K562 (cell line): ENCODE measurements around the gene PPOX. TPM values are rescaled to one million over a fixed set of nuclear protein-coding genes. Genes with fewer than 3 reads are reported as not detected.

Experiments
- E2F3 ChIP-seq: fragments of 250-450 bp; sonication (Bioruptor Pico); IDR thresholded peaks from 2 replicates; pipeline ENCODE4 v1.4.0; 2020; ENCODE audit warnings: mild to moderate bottlenecking
- EGR1 ChIP-seq: fragments of 450-650 bp; conservative IDR thresholded peaks from 2 replicates; pipeline ENCODE4 v1.6.1; 2017; ENCODE audit warnings: mild to moderate bottlenecking
- EP300 ChIP-seq: IDR thresholded peaks from 2 replicates; pipeline ENCODE4 v1.6.1; 2012; ENCODE audit warnings: low read length, improper control_type of control experiment
- KLF13 ChIP-seq: fragments of 450-650 bp; IDR thresholded peaks from 2 replicates; pipeline ENCODE4 v1.6.1; 2016; ENCODE audit warnings: missing genetic modification characterization, low read depth, mild to moderate bottlenecking, missing compliant biosample characterization, moderate library complexity, borderline replicate concordance
- LARP7 ChIP-seq: fragments of 450-650 bp; IDR thresholded peaks from 2 replicates; pipeline ENCODE4 v1.6.1; 2016
- SNRNP70 ChIP-seq: fragments of 200-400 bp; formaldehyde crosslinking; optimal IDR thresholded peaks from 2 replicates; pipeline ENCODE3; 2017; ENCODE audit warnings: low read depth, low read length
- polyA plus RNA-seq, 8 experiments: library from polyadenylated mRNA; depleted of rRNA in 4 of 8; stranded (reverse) in 5 of 8; unstranded in 3 of 8; fragments of >200 nt; fragmentation: Nextera tagmentation in 2 of 8; fragmentation: Illumina TruSeq in 1 of 8; extraction: Ambion mirVana in 2 of 8; extraction: Trizol in 1 of 8; gene quantifications; 2 replicates each; pipeline versions ENCODE4 v1.2.1 to v1.2.3, GENCODE V29; 2011 to 2014; ENCODE audit warnings: inconsistent platforms in 1 of 8, missing spikeins in 1 of 8
- total RNA-seq, 7 experiments: library from RNA; depleted of rRNA in 6 of 7; stranded (reverse); fragments of >200 nt in 6 of 7; fragmentation: Illumina TruSeq in 2 of 7; extraction: Trizol in 2 of 7; gene quantifications; 2 replicates each; pipeline versions ENCODE4 v1.2.1 to v1.2.3, GENCODE V29; 2011 to 2021; ENCODE audit warnings: low replicate concordance in 1 of 7
- TF ChIP-seq, protein P1 (sequence below): fragments of 250-450 bp; sonication (Bioruptor Pico); IDR thresholded peaks from 2 replicates; pipeline ENCODE4 v1.9.0; 2021; ENCODE audit warnings: mild to moderate bottlenecking, inconsistent platforms
- TF ChIP-seq, protein P2 (sequence below): fragments of 450-650 bp; IDR thresholded peaks from 2 replicates; pipeline ENCODE4 v1.6.1; 2017; ENCODE audit warnings: antibody characterized with exemption, mild to moderate bottlenecking
- TF ChIP-seq, protein P3 (sequence below): fragments of 200-800 bp; sonication (Bioruptor generic); IDR thresholded peaks from 2 replicates; pipeline ENCODE4 v1.6.1; 2017; ENCODE audit warnings: missing genetic modification characterization, missing compliant biosample characterization
- TF ChIP-seq, protein P4 (sequence below): fragments of 450-650 bp; formaldehyde crosslinking; IDR thresholded peaks from 2 replicates; pipeline ENCODE4 v1.4.0; 2022; ENCODE audit warnings: missing genetic modification characterization
- TF ChIP-seq, protein P5 (sequence below), 3 experiments: fragments of 200-800 bp in 1 of 3; fragments of 250-450 bp in 1 of 3; fragments of 450-650 bp in 1 of 3; sonication (Bioruptor Pico) in 1 of 3; sonication (Bioruptor generic) in 1 of 3; formaldehyde crosslinking in 1 of 3; IDR thresholded peaks; 2 replicates each; pipeline versions ENCODE4 v1.6.1 to v1.8.0; 2016 to 2022; ENCODE audit warnings: mild to moderate bottlenecking in 2 of 3, missing genetic modification characterization in 2 of 3, missing compliant biosample characterization in 1 of 3, moderate library complexity in 1 of 3

Gene PPOX
- total and polyA plus RNA-seq, 9 of the 15 experiments (the other 6 are each of a cell fraction or from before 2014, with no cell fraction given): 17.0 to 57.1 (median 38.9) TPM

DNA sequence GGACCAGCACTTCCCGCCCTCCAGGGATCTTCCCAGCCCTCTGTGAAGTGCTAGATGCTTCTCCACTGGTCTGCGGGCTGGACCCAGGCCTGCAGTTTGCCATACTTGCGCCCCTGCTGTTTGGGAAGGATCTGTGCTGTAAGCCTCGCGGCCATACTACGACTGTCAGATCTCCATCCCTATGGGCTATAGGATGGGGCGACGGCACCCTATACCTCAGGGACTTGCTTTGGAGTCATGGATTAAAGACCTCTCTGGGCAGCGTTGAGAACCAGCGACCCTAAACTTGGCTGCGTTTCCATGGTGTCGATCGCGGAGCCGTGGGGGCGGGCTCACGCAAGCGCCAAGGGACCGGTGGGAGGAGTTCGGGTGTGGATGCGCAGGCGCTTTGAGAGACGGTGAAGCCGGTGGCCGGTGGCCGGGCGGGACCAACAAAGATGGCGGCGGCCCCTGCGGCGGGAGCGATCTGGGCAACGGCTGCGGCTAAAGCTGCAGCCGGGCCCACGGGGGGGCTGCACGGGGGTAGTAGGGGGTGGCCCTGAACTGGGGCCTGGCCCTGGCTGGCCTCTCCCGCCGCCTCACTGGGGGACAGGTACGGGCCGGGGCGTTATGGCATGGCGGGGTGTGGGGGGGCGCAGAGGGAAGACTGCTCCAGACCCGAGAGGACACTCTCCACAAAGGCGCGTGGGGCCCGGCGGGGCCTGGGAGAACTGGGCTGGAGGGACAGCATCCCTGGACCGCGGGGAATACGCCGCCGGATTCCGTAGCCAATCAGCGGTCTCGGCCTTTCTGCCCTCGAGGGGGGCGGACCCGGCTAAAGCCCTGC is 6.9 kb upstream of the PPOX start, which contains the start of gene USP21 (continued):
- TF ChIP-seq, protein P1, sequence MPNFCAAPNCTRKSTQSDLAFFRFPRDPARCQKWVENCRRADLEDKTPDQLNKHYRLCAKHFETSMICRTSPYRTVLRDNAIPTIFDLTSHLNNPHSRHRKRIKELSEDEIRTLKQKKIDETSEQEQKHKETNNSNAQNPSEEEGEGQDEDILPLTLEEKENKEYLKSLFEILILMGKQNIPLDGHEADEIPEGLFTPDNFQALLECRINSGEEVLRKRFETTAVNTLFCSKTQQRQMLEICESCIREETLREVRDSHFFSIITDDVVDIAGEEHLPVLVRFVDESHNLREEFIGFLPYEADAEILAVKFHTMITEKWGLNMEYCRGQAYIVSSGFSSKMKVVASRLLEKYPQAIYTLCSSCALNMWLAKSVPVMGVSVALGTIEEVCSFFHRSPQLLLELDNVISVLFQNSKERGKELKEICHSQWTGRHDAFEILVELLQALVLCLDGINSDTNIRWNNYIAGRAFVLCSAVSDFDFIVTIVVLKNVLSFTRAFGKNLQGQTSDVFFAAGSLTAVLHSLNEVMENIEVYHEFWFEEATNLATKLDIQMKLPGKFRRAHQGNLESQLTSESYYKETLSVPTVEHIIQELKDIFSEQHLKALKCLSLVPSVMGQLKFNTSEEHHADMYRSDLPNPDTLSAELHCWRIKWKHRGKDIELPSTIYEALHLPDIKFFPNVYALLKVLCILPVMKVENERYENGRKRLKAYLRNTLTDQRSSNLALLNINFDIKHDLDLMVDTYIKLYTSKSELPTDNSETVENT (CRISPR knock-in tag): 0 out of 2 replicates have a peak, but pooled peaks have one; percentile 17
- 0 out of 2 replicates have a peak, but pooled peaks have one; percentile 5 for TF ChIP-seq E2F3 (CRISPR knock-in tag)
- TF ChIP-seq KLF13: no peak
- TF ChIP-seq SNRNP70: no peak
- TF ChIP-seq, protein P2, sequence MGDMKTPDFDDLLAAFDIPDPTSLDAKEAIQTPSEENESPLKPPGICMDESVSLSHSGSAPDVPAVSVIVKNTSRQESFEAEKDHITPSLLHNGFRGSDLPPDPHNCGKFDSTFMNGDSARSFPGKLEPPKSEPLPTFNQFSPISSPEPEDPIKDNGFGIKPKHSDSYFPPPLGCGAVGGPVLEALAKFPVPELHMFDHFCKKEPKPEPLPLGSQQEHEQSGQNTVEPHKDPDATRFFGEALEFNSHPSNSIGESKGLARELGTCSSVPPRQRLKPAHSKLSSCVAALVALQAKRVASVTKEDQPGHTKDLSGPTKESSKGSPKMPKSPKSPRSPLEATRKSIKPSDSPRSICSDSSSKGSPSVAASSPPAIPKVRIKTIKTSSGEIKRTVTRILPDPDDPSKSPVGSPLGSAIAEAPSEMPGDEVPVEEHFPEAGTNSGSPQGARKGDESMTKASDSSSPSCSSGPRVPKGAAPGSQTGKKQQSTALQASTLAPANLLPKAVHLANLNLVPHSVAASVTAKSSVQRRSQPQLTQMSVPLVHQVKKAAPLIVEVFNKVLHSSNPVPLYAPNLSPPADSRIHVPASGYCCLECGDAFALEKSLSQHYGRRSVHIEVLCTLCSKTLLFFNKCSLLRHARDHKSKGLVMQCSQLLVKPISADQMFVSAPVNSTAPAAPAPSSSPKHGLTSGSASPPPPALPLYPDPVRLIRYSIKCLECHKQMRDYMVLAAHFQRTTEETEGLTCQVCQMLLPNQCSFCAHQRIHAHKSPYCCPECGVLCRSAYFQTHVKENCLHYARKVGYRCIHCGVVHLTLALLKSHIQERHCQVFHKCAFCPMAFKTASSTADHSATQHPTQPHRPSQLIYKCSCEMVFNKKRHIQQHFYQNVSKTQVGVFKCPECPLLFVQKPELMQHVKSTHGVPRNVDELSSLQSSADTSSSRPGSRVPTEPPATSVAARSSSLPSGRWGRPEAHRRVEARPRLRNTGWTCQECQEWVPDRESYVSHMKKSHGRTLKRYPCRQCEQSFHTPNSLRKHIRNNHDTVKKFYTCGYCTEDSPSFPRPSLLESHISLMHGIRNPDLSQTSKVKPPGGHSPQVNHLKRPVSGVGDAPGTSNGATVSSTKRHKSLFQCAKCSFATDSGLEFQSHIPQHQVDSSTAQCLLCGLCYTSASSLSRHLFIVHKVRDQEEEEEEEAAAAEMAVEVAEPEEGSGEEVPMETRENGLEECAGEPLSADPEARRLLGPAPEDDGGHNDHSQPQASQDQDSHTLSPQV: 0 out of 2 replicates have a peak, but pooled peaks have one; percentile 61
- TF ChIP-seq EGR1: peak; percentile 76
- 0 out of 2 replicates have a peak, but pooled peaks have one; percentile 21 for TF ChIP-seq LARP7
- TF ChIP-seq, protein P3, sequence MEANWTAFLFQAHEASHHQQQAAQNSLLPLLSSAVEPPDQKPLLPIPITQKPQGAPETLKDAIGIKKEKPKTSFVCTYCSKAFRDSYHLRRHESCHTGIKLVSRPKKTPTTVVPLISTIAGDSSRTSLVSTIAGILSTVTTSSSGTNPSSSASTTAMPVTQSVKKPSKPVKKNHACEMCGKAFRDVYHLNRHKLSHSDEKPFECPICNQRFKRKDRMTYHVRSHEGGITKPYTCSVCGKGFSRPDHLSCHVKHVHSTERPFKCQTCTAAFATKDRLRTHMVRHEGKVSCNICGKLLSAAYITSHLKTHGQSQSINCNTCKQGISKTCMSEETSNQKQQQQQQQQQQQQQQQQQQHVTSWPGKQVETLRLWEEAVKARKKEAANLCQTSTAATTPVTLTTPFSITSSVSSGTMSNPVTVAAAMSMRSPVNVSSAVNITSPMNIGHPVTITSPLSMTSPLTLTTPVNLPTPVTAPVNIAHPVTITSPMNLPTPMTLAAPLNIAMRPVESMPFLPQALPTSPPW (CRISPR knock-in tag): peak; percentile 92
- TF ChIP-seq, protein P4, sequence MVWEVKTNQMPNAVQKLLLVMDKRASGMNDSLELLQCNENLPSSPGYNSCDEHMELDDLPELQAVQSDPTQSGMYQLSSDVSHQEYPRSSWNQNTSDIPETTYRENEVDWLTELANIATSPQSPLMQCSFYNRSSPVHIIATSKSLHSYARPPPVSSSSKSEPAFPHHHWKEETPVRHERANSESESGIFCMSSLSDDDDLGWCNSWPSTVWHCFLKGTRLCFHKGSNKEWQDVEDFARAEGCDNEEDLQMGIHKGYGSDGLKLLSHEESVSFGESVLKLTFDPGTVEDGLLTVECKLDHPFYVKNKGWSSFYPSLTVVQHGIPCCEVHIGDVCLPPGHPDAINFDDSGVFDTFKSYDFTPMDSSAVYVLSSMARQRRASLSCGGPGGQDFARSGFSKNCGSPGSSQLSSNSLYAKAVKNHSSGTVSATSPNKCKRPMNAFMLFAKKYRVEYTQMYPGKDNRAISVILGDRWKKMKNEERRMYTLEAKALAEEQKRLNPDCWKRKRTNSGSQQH (CRISPR knock-in tag): peak; percentile 54; the same call in 1 of the 2 replicates
- TF ChIP-seq, protein P5, sequence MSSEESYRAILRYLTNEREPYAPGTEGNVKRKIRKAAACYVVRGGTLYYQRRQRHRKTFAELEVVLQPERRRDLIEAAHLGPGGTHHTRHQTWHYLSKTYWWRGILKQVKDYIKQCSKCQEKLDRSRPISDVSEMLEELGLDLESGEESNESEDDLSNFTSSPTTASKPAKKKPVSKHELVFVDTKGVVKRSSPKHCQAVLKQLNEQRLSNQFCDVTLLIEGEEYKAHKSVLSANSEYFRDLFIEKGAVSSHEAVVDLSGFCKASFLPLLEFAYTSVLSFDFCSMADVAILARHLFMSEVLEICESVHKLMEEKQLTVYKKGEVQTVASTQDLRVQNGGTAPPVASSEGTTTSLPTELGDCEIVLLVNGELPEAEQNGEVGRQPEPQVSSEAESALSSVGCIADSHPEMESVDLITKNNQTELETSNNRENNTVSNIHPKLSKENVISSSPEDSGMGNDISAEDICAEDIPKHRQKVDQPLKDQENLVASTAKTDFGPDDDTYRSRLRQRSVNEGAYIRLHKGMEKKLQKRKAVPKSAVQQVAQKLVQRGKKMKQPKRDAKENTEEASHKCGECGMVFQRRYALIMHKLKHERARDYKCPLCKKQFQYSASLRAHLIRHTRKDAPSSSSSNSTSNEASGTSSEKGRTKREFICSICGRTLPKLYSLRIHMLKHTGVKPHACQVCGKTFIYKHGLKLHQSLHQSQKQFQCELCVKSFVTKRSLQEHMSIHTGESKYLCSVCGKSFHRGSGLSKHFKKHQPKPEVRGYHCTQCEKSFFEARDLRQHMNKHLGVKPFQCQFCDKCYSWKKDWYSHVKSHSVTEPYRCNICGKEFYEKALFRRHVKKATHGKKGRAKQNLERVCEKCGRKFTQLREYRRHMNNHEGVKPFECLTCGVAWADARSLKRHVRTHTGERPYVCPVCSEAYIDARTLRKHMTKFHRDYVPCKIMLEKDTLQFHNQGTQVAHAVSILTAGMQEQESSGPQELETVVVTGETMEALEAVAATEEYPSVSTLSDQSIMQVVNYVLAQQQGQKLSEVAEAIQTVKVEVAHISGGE (CRISPR knock-in tag; IDR thresholded peaks at IDR 0.05): peak in 1 of 3 experiments; percentile 39; a peak in 1 of 6 replicates
- 0 out of 2 replicates have a peak, but pooled peaks have one; percentile 17 for TF ChIP-seq EP300
